HEK293 (cell line): ENCODE data around the gene CHRNA4.

ENCODE experiments used
- HOXC10 ChIP-seq: sonication (generic); formaldehyde crosslinking; IDR thresholded peaks from 2 replicates; pipeline ENCODE4 v1.8.1; 2023; ENCODE audit warnings: mild to moderate bottlenecking, missing genetic modification reagents
- ZNF214 ChIP-seq: fragments of 450-650 bp; formaldehyde crosslinking; IDR thresholded peaks from 2 replicates; pipeline ENCODE4 v1.5.1; 2017; ENCODE audit warnings: missing biosample characterization, mild to moderate bottlenecking, missing genetic modification characterization, borderline replicate concordance
- ZNF24 ChIP-seq: fragments of 450-650 bp; formaldehyde crosslinking; IDR thresholded peaks from 2 replicates; pipeline ENCODE4 v1.5.1; 2016; ENCODE audit warnings: missing biosample characterization, missing genetic modification characterization
- ZNF311 ChIP-seq: fragments of 450-650 bp; formaldehyde crosslinking; IDR thresholded peaks from 2 replicates; pipeline ENCODE4 v1.5.1; 2017; ENCODE audit warnings: missing biosample characterization, missing genetic modification characterization, borderline replicate concordance
- ZNF621 ChIP-seq: fragments of 450-650 bp; formaldehyde crosslinking; IDR thresholded peaks from 2 replicates; pipeline ENCODE4 v1.5.1; 2017; ENCODE audit warnings: missing biosample characterization, missing genetic modification characterization
- ZNF664 ChIP-seq: fragments of 450-650 bp; formaldehyde crosslinking; IDR thresholded peaks from 2 replicates; pipeline ENCODE4 v1.5.1; 2016; ENCODE audit warnings: missing biosample characterization, missing genetic modification characterization
- TF ChIP-seq, protein P1 (sequence below): sonication (generic); formaldehyde crosslinking; IDR thresholded peaks from 2 replicates; pipeline ENCODE4 v1.8.1; 2022; ENCODE audit warnings: mild to moderate bottlenecking, moderate library complexity, missing genetic modification reagents
- TF ChIP-seq, protein P2 (sequence below): fragments of 450-650 bp; formaldehyde crosslinking; IDR thresholded peaks from 2 replicates; pipeline ENCODE4 v1.5.1; 2016; ENCODE audit warnings: missing biosample characterization, missing genetic modification characterization

DNA sequence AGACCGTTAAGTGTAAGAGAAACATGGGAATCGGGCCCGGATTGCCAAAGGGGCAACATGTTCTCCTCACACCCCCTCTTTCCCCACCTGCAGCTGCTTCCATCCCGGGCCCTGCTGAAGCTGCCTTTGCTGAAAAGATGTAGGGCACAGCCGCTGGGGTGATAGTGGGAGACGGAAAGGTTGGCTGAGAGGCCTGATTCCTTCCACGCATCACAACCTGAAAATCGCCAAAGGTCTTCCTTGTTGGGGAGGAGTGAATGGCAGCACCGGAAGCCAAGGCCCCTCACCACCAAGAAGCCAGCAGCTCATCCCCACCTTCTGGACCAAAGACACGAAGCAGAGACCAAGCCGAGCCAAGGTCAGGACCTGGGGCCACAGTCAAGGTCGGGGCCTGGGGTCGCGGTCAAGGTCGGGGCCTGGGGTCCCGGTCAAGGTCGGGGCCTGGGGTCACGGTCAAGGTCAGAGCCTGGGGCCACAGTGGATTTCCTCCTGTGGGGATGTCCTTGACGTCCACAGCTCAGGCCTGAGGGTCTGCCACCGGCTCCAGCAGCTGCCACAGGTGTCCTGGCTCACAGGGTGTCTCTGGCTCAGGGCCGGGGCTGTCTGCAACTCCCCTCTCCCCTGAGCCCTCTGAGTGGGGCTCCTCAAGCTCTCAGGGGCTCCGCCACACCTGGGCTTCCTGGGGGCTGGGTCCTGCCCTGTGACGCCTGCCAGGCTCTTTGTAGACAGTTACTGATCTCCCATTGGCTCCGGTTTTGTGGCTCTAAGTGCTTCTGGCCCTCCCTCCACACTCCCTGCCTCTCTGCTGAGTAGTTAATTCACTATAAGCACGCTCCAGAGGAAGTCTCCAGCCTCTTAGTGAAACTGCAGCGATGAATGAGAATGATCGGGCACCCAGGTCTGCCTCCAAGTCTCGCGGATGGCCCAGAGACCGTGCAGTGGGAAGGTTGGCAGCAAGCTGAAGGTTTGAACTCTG lies 5.5 kb upstream of the CHRNA4 start:
- TF ChIP-seq, protein P1, sequence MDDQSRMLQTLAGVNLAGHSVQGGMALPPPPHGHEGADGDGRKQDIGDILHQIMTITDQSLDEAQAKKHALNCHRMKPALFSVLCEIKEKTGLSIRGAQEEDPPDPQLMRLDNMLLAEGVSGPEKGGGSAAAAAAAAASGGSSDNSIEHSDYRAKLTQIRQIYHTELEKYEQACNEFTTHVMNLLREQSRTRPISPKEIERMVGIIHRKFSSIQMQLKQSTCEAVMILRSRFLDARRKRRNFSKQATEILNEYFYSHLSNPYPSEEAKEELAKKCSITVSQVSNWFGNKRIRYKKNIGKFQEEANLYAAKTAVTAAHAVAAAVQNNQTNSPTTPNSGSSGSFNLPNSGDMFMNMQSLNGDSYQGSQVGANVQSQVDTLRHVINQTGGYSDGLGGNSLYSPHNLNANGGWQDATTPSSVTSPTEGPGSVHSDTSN (CRISPR knock-in tag): no peak
- TF ChIP-seq ZNF24 (no peak), ZNF621 (tag by site-specific recombination) (no peak), HOXC10 (CRISPR knock-in tag) (no peak), ZNF311 (no peak), ZNF664 (no peak), ZNF214 (no peak)
- TF ChIP-seq, protein P2, sequence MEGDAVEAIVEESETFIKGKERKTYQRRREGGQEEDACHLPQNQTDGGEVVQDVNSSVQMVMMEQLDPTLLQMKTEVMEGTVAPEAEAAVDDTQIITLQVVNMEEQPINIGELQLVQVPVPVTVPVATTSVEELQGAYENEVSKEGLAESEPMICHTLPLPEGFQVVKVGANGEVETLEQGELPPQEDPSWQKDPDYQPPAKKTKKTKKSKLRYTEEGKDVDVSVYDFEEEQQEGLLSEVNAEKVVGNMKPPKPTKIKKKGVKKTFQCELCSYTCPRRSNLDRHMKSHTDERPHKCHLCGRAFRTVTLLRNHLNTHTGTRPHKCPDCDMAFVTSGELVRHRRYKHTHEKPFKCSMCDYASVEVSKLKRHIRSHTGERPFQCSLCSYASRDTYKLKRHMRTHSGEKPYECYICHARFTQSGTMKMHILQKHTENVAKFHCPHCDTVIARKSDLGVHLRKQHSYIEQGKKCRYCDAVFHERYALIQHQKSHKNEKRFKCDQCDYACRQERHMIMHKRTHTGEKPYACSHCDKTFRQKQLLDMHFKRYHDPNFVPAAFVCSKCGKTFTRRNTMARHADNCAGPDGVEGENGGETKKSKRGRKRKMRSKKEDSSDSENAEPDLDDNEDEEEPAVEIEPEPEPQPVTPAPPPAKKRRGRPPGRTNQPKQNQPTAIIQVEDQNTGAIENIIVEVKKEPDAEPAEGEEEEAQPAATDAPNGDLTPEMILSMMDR (tag by site-specific recombination): no peak
